GM12878 (cell line): ENCODE data around the gene TFRC. TPM values are rescaled to one million over a fixed set of nuclear protein-coding genes. Genes with fewer than 3 reads are reported as not detected.

Experiments used
- ATAC-seq: fragments of 200-7000 bp; cut with Tn5 transposase; 3 replicates; pipeline ENCODE4 v1.9.1; 2020; ENCODE audit warnings: mild to moderate bottlenecking, moderate library complexity
- BruUV-seq: library from RNA; stranded (reverse); fragments of 400-500 nt; replicated peaks from 2 replicates; lab custom pipeline; 2021; lab: Mats Ljungman, UMichigan
- CTCF ChIA-PET: fragments of 300-600 bp; sonication (Branson Sonifier 250); formaldehyde crosslinking; extraction: SDS; loops from one replicate; lab custom pipeline; 2021; ENCODE audit warnings: inconsistent platforms; lab: Yijun Ruan, JAX
- POLR2A ChIA-PET: fragments of 350-600 bp; formaldehyde crosslinking; extraction: SDS; loops from one replicate; lab custom pipeline; 2021; ENCODE audit warnings: inconsistent platforms; lab: Charles Lee
- RAD21 ChIA-PET: fragments of 300-600 bp; sonication (Branson Sonifier 250); formaldehyde crosslinking; loops from one replicate; lab custom pipeline; 2023; ENCODE audit warnings: antibody characterized with exemption; ENCODE audit not compliant: unreplicated experiment; lab: Charles Lee
- SMC1A ChIA-PET: fragments of 300-600 bp; sonication (Branson Sonifier 250); formaldehyde crosslinking; loops from one replicate; lab custom pipeline; 2023; ENCODE audit not compliant: unreplicated experiment, uncharacterized antibody; lab: Charles Lee
- DNase-seq: peaks from one replicate; pipeline ENCODE4 v3.0.0-alpha.2; 2011; ENCODE audit warnings: low read depth, low spot score
- FAIRE-seq: peaks from 3 replicates; lab custom pipeline; 2011; peaks lifted over from hg19 to GRCh38; lab: Jason Lieb, UNC
- H2AFZ ChIP-seq: 2 replicates; pipeline ENCODE4 v1.6.0; 2011; ENCODE audit warnings: low read depth, low read length, control low read depth; ENCODE audit not compliant: control insufficient read depth
- H3K27ac ChIP-seq: 2 replicates; pipeline ENCODE4 v1.5.1; 2011; ENCODE audit warnings: control low read depth; ENCODE audit not compliant: control insufficient read depth, insufficient read depth
- H3K27me3 ChIP-seq, 2 experiments: replicated peaks in 1 of 2; 2 replicates each; pipeline versions ENCODE4 v1.6.0 to v1.6.1; 2011; ENCODE audit warnings: low read length in 1 of 2; ENCODE audit not compliant: control insufficient read depth in 2 of 2, insufficient read depth in 2 of 2
- H3K36me3 ChIP-seq, 2 experiments: 2 replicates each; pipeline ENCODE4 v1.5.1; 2011; ENCODE audit warnings: low read length in 1 of 2; ENCODE audit not compliant: control insufficient read depth in 2 of 2, insufficient read depth in 2 of 2
- H3K4me1 ChIP-seq: 2 replicates; pipeline ENCODE4 v1.6.1; 2011; ENCODE audit warnings: mild to moderate bottlenecking, low read length, moderate library complexity, mixed read lengths; ENCODE audit not compliant: control insufficient read depth, insufficient read depth
- H3K4me2 ChIP-seq: 2 replicates; pipeline ENCODE4 v1.6.0; 2011; ENCODE audit warnings: control low read depth; ENCODE audit not compliant: control insufficient read depth, insufficient read depth
- H3K4me3 ChIP-seq: fragments of 200-600 bp; sonication (generic); 2 replicates; pipeline ENCODE4 v1.5.1; 2016
- H3K79me2 ChIP-seq: 2 replicates; pipeline ENCODE4 v1.6.0; 2011; ENCODE audit warnings: low read length; ENCODE audit not compliant: control insufficient read depth, insufficient read depth
- H3K9ac ChIP-seq: 2 replicates; pipeline ENCODE4 v1.8.0; 2011; ENCODE audit warnings: low read length, control low read depth, mixed read lengths; ENCODE audit not compliant: control insufficient read depth, insufficient read depth
- H3K9me3 ChIP-seq: replicated peaks from 3 replicates; pipeline ENCODE4 v1.5.1; 2011; ENCODE audit warnings: mild to moderate bottlenecking, low read length; ENCODE audit not compliant: control insufficient read depth, insufficient read depth
- H4K20me1 ChIP-seq: 2 replicates; pipeline ENCODE4 v1.6.0; 2011; ENCODE audit not compliant: control insufficient read depth, insufficient read depth
- ASH2L ChIP-seq: fragments of 300-600, 200-600 bp; sonication (generic); IDR thresholded peaks from 2 replicates; pipeline ENCODE4 v1.6.1; 2017; ENCODE audit warnings: low read depth, mild to moderate bottlenecking, borderline replicate concordance
- CTCF ChIP-seq, 3 experiments: IDR thresholded peaks in 2 of 3; conservative IDR thresholded peaks in 1 of 3; 2 replicates each; pipeline ENCODE4 v1.5.1; 2011; ENCODE audit warnings: low read depth in 3 of 3, low read length in 3 of 3, mild to moderate bottlenecking in 3 of 3, control low read depth in 2 of 3, moderate library complexity in 2 of 3, inconsistent platforms in 1 of 3, mixed read lengths in 1 of 3; ENCODE audit not compliant: control insufficient read depth in 2 of 3, insufficient read depth in 1 of 3; ENCODE audit errors: extremely low read depth in 1 of 3
- FOXM1 ChIP-seq: IDR thresholded peaks from 2 replicates; pipeline ENCODE4 v1.6.1; 2012; ENCODE audit warnings: low read depth, mild to moderate bottlenecking, inconsistent platforms, low read length, moderate library complexity
- LARP7 ChIP-seq: fragments of 450-650 bp; IDR thresholded peaks from 2 replicates; pipeline ENCODE4 v1.6.1; 2017; ENCODE audit warnings: mild to moderate bottlenecking
- SIX5 ChIP-seq: IDR thresholded peaks from 2 replicates; pipeline ENCODE4 v1.6.1; 2011; ENCODE audit warnings: mild to moderate bottlenecking, low read depth, low read length, moderate library complexity; ENCODE audit not compliant: severe bottlenecking
- SPI1 ChIP-seq: IDR thresholded peaks from 2 replicates; pipeline ENCODE4 v1.6.1; 2011; ENCODE audit warnings: low read depth, mild to moderate bottlenecking, low read length, moderate library complexity, borderline replicate concordance; ENCODE audit not compliant: insufficient read depth
- TCF3 ChIP-seq: IDR thresholded peaks from 2 replicates; pipeline ENCODE4 v1.6.1; 2012; ENCODE audit warnings: low read depth, mild to moderate bottlenecking, low read length, borderline replicate concordance; ENCODE audit not compliant: insufficient read depth
- WGBS: methylation state at CpG from one replicate; pipeline ENCODE4 v1.1.6; 2016; ENCODE audit warnings: low lambda C conversion rate; ENCODE audit not compliant: insufficient replicate concordance, insufficient coverage; ENCODE audit errors: missing lambda C conversion rate; 5-methylcytosine and 5-hydroxymethylcytosine counted together
- in situ Hi-C: fragments of 300-500 bp; cut with MboI; formaldehyde crosslinking; loops from 9 replicates; pipeline ENCODE4 v1.14.3; 2018; ENCODE audit warnings: mixed read lengths
- intact Hi-C: fragments of 100-400 bp; cut with micrococcal nuclease; formaldehyde crosslinking; loops from one replicate; pipeline ENCODE4 v1.14.2; 2022; ENCODE audit not compliant: unreplicated experiment
- polyA plus RNA-seq, 11 experiments: library from polyadenylated mRNA; depleted of rRNA in 4 of 11; unstranded in 6 of 11; stranded (reverse) in 5 of 11; fragments of >200 nt; fragmentation: Nextera tagmentation in 4 of 11; fragmentation: Illumina TruSeq in 1 of 11; extraction: Ambion mirVana in 4 of 11; extraction: Trizol in 1 of 11; gene quantifications; 1 replicate in 1 of 11; 2 replicates in 10 of 11; pipeline versions ENCODE4 v1.2.1 to v1.2.3, GENCODE V29; 2011 to 2016; ENCODE audit warnings: inconsistent platforms in 2 of 11, missing spikeins in 2 of 11, low read depth in 1 of 11
- total RNA-seq, 4 experiments: library from RNA; depleted of rRNA in 3 of 4; stranded (reverse); fragments of >200 nt in 3 of 4; fragmentation: Illumina TruSeq in 1 of 4; extraction: Trizol in 1 of 4; gene quantifications; 2 replicates each; pipeline versions ENCODE4 v1.2.1 to v1.2.3, GENCODE V29; 2013 to 2021

Gene TFRC
- total and polyA plus RNA-seq, 10 of the 15 experiments (the other 5 are each of a cell fraction or from before 2014, with no cell fraction given) = 123 to 526 (median 316) TPM

DNA sequence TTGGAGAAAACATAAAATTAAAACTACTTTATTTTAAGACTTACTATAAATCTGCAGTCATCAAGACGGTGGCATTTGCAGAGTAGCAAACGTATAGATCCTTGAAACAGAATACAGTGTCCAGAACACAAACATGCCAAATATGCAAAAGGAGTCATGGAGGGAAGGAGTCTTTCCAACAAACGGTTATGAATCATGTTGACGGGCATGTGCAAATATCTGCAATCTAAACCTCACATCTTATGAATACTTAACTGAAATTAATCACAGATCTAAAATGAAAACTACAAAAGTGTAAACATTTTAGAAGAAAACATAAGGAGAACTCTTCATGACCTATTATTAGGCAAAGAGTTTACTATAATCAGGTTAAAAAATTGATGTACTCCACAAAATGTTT, 69.4 kb downstream of the TFRC start:
- H4K20me1 ChIP-seq = no peaks in the 10 kb centered on the region
- in situ Hi-C loops (no loop called here), intact Hi-C loops (no loop called here)
- ATAC-seq (no peak), FAIRE-seq (no peak), DNase-seq (no peak)
- ChIA-PET POLR2A (no interaction called here), RAD21 (no interaction called here), CTCF (no interaction called here), SMC1A (no interaction called here)
- H3K4me2 ChIP-seq = no peak overlapping the region
- H3K9me3 ChIP-seq = no peaks in the 10 kb centered on the region; the same call in 2 of the 3 replicates
- WGBS = 55% methylated on average over 4 of the region's 4 CpGs
- no peak overlapping the region for H2AFZ ChIP-seq
- H3K9ac ChIP-seq = no peak overlapping the region
- H3K27me3 ChIP-seq = no peaks in the 10 kb centered on the region
- TF ChIP-seq SPI1 (no peak), LARP7 (no peak), ASH2L (no peak), CTCF (IDR thresholded peaks at IDR 0.05 in 2 of 3, conservative IDR thresholded peaks at IDR 0.05 in 1 of 3; ENCODE audit: control insufficient read depth in 2 of 3, extremely low read depth in 1 of 3, insufficient read depth in 1 of 3, low read depth in 3 of 3, low read length in 3 of 3) (no peak), SIX5 (no peak), FOXM1 (no peak), TCF3 (no peak)
- H3K4me1 ChIP-seq = no peaks in the 10 kb centered on the region
- no peak overlapping the region for H3K27ac ChIP-seq
- BruUV-seq = no TSS peak
- H3K79me2 ChIP-seq = no peaks in the 10 kb centered on the region
- H3K36me3 ChIP-seq = no peaks in the 10 kb centered on the region
- no peak overlapping the region for H3K4me3 ChIP-seq
